Measurements from ENCODE around the gene DMC1.
"Not testable (repeated sequence)": the region's sequence is repeated elsewhere in the genome, so short reads cannot be mapped to it uniquely, and the experiment has no call there.

DMC1 gene

GRCh38 chr22:38471237-38471636, 98.7 kb downstream of the DMC1 start:
- TF ChIP-seq, protein P1, sequence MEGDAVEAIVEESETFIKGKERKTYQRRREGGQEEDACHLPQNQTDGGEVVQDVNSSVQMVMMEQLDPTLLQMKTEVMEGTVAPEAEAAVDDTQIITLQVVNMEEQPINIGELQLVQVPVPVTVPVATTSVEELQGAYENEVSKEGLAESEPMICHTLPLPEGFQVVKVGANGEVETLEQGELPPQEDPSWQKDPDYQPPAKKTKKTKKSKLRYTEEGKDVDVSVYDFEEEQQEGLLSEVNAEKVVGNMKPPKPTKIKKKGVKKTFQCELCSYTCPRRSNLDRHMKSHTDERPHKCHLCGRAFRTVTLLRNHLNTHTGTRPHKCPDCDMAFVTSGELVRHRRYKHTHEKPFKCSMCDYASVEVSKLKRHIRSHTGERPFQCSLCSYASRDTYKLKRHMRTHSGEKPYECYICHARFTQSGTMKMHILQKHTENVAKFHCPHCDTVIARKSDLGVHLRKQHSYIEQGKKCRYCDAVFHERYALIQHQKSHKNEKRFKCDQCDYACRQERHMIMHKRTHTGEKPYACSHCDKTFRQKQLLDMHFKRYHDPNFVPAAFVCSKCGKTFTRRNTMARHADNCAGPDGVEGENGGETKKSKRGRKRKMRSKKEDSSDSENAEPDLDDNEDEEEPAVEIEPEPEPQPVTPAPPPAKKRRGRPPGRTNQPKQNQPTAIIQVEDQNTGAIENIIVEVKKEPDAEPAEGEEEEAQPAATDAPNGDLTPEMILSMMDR (IDR thresholded peaks at IDR 0.05; ENCODE audit: low read depth, low read length, missing control alignments), result no peak
- no peak overlapping the region for H3K4me3 ChIP-seq (replicated peaks; ENCODE audit: low read depth, low read length)
- DNase-seq (ENCODE audit: extremely low read depth, low read depth), result no peak

DNA sequence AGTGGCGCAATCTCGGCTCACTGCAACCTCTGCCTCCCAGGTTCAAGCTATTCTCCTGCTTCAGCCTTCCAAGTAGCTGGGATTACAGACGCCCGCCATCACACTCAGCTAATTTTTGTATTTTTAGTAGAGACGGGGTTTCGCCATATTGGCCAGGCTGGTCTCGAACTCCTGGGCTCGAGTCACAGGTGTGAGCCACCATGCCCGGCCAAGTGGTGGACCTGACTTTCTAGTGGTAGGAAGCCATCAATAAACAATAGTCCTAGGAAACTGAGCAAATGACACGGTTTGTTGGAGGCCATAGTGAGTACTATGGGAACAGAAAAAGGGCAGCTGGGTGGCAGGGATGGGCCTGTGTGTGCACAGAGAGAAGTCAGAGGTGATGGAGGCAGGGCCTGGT, 99.8 kb downstream of the DMC1 start:
- not testable (repeated sequence) for H3K4me3 ChIP-seq (replicated peaks; ENCODE audit: low read depth, low read length); DNase-seq (ENCODE audit: extremely low read depth, low read depth)

DNA sequence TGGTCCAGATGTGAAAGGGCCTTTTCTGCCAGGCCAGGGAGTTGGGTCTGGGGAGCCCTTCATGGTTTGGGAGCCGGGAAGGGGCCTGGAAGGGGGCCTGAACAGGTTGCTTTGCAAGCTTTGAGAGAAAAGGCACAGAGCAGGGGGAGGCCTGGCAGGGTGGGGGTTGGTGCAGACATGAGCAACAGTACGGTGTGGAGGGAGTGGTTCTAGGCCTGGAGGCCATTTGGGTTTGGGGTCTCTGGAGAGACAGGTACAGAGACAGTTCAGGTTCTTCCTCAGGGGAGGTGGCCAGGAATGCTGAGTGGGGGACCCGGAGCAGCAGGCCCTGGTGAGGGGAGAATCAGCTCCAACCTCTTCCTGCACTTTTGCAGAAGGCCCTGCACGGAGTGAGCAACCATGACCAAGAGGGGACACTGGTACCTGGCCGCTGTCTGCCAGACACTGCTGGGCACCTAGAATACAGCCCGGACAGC, 100.6 kb downstream of the DMC1 start:
- no peak for DNase-seq (ENCODE audit: extremely low read depth, low read depth)
- TF ChIP-seq, protein P1 (IDR thresholded peaks at IDR 0.05; ENCODE audit: low read depth, low read length, missing control alignments), result no peak

More for the DNA sequence above, 100.6 kb downstream of the DMC1 start:
- peak overlapping the region; percentile 76 for H3K4me3 ChIP-seq (replicated peaks; ENCODE audit: low read depth, low read length)
